IPS-NIHi7 (cell line): ENCODE data around the gene CDX1.

Source experiments
- DNase-seq: peaks from one replicate; pipeline ENCODE4 v3.0.0; 2012; ENCODE audit warnings: mixed read lengths; ENCODE audit errors: extremely low spot score

CDX1 gene

GRCh38 chr5:150131978-150132694 lies 34.4 kb upstream of the CDX1 start:
- DNase-seq = no peak

DNA sequence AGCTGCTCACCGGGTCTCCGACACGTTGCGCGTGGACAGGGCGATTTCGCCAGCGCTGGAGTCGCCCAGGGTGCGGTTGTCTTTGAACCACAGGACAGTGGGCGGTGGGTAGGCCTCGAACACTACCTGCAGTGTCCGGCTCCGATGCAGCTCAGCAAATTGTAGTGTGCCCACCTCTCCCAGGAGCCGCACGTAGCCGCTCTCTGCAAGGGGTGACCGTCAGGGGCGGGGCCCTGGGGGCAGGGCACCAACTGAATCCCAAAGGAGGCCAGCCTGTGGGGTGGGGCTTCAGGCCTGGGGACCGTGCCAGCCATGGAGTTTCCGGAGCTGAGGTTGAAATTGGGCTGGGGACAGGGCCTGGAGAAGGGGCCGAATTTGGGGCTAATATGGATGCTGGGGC lies 33.8 kb upstream of the CDX1 start:
- DNase-seq = no peak

DNA sequence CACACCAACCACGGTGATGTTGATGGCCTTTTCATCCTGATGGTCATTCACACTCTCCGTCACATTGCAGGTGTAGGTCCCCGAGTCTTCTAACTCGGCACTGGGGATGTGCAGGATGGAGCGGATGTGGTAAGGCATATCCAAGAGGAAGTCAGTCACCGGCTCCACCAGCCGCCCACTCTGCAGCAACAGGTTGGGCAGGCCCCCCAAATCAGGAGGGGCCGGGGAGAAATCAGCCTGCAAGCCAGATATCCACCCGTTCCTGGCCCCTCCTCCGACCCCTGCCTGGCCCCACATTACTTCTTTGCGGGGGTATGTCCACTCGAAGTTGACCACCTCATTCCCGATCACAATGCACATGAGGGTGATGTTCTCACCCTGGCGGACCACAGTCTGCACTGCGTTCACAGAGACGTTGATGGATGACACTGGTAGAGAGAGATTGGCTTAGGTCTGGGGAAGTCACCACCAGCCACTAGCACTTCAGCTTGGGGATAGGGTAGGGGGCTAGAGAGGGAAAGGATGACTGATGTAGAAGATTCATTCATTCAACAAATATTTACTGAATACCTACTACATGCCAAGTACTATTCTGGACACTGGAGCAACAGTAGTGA lies 32.9 kb upstream of the CDX1 start:
- DNase-seq = no peak

GRCh38 chr5:150134198-150134588 lies 32.4 kb upstream of the CDX1 start:
- DNase-seq = no peak

DNA sequence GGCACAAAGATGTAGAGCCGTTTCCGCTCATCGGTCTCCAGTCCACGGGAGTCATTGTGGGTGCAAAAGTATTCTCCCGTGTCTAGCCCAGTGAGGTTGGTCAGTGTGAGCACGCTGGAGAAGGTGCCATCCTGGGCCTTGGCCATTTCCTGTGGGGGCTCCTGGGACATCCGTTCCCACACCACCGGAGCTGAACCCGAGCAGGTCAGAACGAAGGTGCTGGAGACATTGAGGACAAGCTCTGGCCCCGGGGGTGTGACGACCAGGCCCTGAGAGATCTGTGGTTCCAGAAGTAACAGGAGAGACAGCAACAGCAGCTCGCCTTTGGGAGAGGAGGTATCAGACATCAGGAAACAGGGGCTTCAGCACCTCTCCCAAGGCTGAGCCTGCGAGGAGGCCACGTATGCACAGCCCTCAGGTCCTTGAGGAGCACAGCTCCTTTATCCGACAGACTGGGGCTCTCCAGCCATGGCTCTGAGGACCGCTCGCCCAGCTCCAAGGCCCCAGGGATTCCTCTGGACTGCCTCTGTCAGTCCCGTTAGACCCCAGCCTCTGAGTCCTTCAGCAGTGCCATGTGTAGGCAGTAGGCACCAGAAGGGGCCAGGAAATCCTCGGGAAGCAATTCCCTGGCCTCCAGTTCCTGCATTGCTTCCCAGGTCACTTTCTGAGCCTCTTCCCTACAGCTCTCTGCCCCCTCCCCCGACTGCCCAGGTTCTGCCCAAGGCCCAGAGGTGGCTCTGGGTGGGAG lies 30.8 kb upstream of the CDX1 start:
- DNase-seq = no peak

GRCh38 chr5:150136305-150137167 lies 30.0 kb upstream of the CDX1 start:
- no peak for DNase-seq

GRCh38 chr5:150137168-150137957 lies 29.2 kb upstream of the CDX1 start:
- DNase-seq = peak; percentile 64

GRCh38 chr5:150137997-150138396 lies 28.6 kb upstream of the CDX1 start:
- DNase-seq = no peak

GRCh38 chr5:150138551-150139265 lies 27.9 kb upstream of the CDX1 start:
- DNase-seq = peak; percentile 62

- no peak for DNase-seq
Observed at GRCh38 chr5:150139334-150139733, 27.2 kb upstream of the CDX1 start.

- DNase-seq = no peak
Observed at GRCh38 chr5:150140830-150141229, 25.7 kb upstream of the CDX1 start.

- DNase-seq = no peak
Observed at GRCh38 chr5:150141544-150142184, 24.9 kb upstream of the CDX1 start.

- no peak for DNase-seq
Observed at GRCh38 chr5:150142185-150142958, 24.2 kb upstream of the CDX1 start.

DNA sequence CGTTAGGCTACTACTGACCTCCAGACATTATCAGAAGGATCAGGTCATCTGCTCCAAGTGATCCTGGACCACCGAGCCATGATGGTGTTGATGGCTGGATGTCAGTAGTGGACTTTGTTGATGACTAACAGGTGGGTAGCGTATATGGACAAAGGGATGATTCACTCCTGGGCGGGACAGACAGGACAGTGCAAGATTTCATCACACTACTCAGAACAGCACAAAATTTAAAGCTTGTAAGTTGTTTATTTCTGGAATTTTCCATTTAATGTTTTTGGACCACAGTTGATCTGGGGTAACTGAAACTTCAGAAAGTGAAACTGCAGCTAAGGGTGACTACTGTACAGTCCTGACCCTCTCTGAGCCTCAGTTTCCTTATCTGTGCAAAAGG lies 23.6 kb upstream of the CDX1 start:
- no peak for DNase-seq

GRCh38 chr5:150143350-150144245 lies 23.0 kb upstream of the CDX1 start:
- DNase-seq = no peak

GRCh38 chr5:150144246-150144801 lies 22.3 kb upstream of the CDX1 start:
- peak; percentile 45 for DNase-seq

- DNase-seq = no peak
Observed at GRCh38 chr5:150144879-150145278, 21.7 kb upstream of the CDX1 start.

DNA sequence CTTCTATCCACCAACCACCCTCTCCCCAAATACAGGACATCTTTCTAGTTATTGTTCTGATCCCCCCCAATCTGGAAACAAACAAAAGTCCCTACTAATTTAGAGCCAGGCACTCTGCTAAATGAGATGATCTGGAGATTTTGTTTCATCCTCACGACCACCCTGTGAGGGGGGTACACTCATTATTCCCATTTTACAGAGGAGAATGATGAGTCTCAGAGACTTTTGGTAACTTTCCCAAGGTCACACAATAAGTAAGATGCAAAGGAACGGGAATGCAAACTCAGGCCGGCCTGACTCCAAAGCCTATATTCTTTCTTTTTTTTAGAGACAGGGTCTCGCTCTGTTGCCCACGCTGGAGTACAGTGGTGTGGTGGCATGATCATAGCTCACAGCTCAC lies 20.3 kb upstream of the CDX1 start:
- no peak for DNase-seq
